Aorta (tissue), 5 donors: ENCODE data around the gene FGR. TPM values are rescaled to one million over a fixed set of nuclear protein-coding genes. Genes with fewer than 3 reads are reported as not detected.
"Not testable (repeated sequence)": the region's sequence is repeated elsewhere in the genome, so short reads cannot be mapped to it uniquely, and the experiment has no call there.

Experiments
- ATAC-seq: fragments of 200-7000 bp; cut with Tn5 transposase; one replicate; pipeline ENCODE4 v1.9.1; 2022; ENCODE audit warnings: moderate library complexity; ENCODE audit not compliant: low FRiP score
- DNase-seq, 2 donors: peaks; one replicate each; pipeline ENCODE4 v3.0.0-alpha.2; 2020
- H3K27ac ChIP-seq, 2 donors: one replicate each; pipeline ENCODE4 v1.5.1; 2013; ENCODE audit warnings: low read length in 2 of 2, mild to moderate bottlenecking in 2 of 2, moderate library complexity in 2 of 2, control low read depth in 1 of 2, inconsistent platforms in 1 of 2, low read depth in 1 of 2
- H3K27me3 ChIP-seq, 2 donors: one replicate each; pipeline ENCODE4 v1.6.1; 2013; ENCODE audit warnings: control low read depth in 1 of 2, low read length in 1 of 2, mild to moderate bottlenecking in 1 of 2, moderate library complexity in 1 of 2; ENCODE audit not compliant: insufficient read depth in 2 of 2, control insufficient read depth in 1 of 2
- H3K36me3 ChIP-seq, 2 donors: one replicate each; pipeline ENCODE4 v1.6.1; 2013; ENCODE audit warnings: control low read depth in 1 of 2, low read length in 1 of 2, mild to moderate bottlenecking in 1 of 2; ENCODE audit not compliant: insufficient read depth in 2 of 2, control insufficient read depth in 1 of 2
- H3K4me1 ChIP-seq, 2 donors: one replicate each; pipeline ENCODE4 v1.6.1; 2013; ENCODE audit warnings: low read length in 2 of 2, control low read depth in 1 of 2, mild to moderate bottlenecking in 1 of 2, moderate library complexity in 1 of 2; ENCODE audit not compliant: insufficient read depth in 2 of 2, control insufficient read depth in 1 of 2
- H3K4me3 ChIP-seq, 2 donors: one replicate each; pipeline ENCODE4 v1.5.1; 2013; ENCODE audit warnings: low read length in 2 of 2, control low read depth in 1 of 2, mild to moderate bottlenecking in 1 of 2
- H3K9me3 ChIP-seq: one replicate; pipeline ENCODE4 v1.6.1; 2013; ENCODE audit warnings: mild to moderate bottlenecking, low read length; ENCODE audit not compliant: control insufficient read depth
- WGBS, 2 donors: extraction: QIAGEN DNeasy Blood & Tissue Kit; methylation state at CpG; one replicate each; pipeline ENCODE4 v1.1.7; 2013; 5-methylcytosine and 5-hydroxymethylcytosine counted together
- intact Hi-C, 2 donors: fragments of 100-400 bp; cut with DNase I; formaldehyde crosslinking; loops; one replicate each; pipeline versions ENCODE4 v1.14.2 to v1.15.0; 2022
- polyA plus RNA-seq, 2 donors: library from polyadenylated mRNA; stranded (reverse); fragments of 200-250 nt; gene quantifications; one replicate each; pipeline ENCODE4 v1.2.3, GENCODE V29; 2013
- total RNA-seq, 2 donors: library from RNA; stranded (reverse); fragmentation: NEBNext Ultra II Directional; extraction: Animal tissue kit (Norgen Biotek cat#: 25700); gene quantifications; one replicate each; pipeline ENCODE4 v1.2.1, GENCODE V29; 2021
- donor health status: healthy with polysubstance abuse.
- donor health status: Bipolar disorder and iron deficiency.
- donor health status: DM: no; HTN: no; CAD: no.
- donor health status: DM: no; HTN: no; CAD: no.
- donor health status: DM: yes; HTN: yes; CAD: no.

The FGR gene
- total and polyA plus RNA-seq, 4 donors = 2.8 to 21.7 (median 12.1) TPM

DNA sequence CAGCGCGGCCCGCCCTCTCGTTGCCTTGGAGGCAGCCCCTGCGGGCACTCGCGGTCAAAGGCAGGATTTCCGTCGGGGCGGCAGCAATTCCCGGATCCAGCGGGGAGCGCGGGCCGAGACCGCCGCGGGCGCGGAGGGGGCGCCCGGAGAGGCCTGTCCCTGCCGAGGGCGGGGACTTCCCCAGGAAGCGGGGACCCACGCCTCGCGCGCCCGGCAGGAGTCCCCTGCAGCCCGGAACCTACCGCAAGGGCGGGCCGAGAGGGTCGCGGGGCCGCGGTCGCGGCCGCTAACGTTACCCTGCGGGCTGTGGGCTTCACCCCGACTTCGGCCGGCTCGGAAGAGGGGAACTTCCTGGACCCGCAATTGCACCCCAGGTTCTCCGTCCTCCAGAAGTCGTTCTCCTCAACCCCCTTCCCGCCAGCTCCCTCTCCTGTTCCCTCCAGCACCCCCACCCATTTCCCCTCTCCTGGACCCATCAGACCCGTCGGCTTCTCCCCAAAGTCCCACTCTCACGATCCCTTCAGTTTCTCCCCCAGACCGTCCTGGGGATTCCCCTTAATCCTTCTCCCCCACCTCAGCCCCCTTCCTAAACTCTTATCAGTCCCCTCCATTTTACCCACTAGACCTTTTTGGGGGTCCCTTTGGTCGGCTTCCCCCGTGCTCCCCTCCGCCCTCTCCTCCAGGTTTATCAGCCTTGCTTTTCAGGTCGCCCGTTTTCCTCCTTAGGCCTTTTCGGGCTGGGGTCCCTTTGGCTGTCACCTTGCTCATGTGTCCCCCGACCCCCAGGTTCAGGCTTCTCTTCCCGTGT lies 604 bp downstream of the FGR start:
- no peak overlapping the region for H3K27ac ChIP-seq
- H3K4me1 ChIP-seq = no peaks in the 10 kb centered on the region
- H3K4me3 ChIP-seq = peak overlapping the region; percentile 1 to 18
- intact Hi-C loops = no loop called here
- ATAC-seq = peak; percentile 74
- H3K36me3 ChIP-seq = no peaks in the 10 kb centered on the region
- DNase-seq = peak in 1 of 2 donors; percentile 83
- H3K27me3 ChIP-seq = no peaks in the 10 kb centered on the region
- H3K9me3 ChIP-seq = no peaks in the 10 kb centered on the region
- 5 to 8% methylated on average over 34 to 63 of the region's 63 CpGs for WGBS, 2 donors

DNA sequence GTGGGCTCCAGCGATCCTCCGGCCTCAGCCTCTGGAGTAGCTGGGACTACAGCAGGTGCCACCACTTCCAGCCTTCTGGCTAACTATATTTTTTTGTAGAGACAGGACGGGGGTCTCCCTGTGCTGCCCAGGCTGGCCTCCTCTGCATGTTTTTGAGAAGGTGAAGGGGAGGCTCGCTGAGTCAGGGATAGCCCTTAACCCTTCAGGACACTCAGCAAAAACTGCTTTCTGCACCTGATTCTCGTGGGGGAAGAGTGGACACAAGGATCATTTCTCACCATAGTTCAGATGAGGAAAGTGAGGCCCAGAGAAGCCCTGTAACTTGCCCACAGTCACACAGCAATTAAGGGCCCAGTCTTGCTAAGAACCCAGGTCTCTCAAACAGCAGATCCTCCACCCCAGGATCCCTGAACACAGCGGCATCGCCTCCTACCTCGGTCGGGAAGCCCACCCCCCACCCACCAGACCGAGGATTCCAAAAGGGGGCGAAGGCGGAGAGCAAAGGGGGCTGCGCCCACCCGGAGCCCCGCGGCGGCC lies 1.3 kb downstream of the FGR start:
- Histone ChIP-seq H3K4me1 (no peaks in the 10 kb centered on the region), H3K27me3 (no peaks in the 10 kb centered on the region), H3K9me3 (no peaks in the 10 kb centered on the region), H3K36me3 (no peaks in the 10 kb centered on the region), H3K27ac (no peak overlapping the region), H3K4me3 (peak overlapping the region in 1 of 2 donors; percentile 1)
- DNase-seq (no peak), ATAC-seq (no peak)
- WGBS, 2 donors = 32 to 33% methylated on average over 17 of the region's 17 CpGs
- intact Hi-C loops = no loop called here

DNA sequence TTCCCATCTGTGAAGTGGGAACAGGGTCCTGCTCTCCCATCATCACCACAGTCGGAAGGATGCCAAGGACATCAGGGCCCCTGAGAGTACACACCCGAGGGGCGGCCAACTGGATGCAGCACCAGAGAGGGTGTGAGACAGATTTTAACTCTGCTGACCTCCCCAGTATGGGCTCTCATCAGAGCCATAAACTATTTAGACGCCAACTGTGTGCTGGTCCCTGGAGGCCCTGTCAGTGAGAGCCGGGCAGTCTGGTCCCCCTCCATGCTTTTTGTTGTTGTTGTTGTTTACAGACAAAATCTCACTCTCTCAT lies 1.7 kb downstream of the FGR start:
- 93% methylated on average over 5 of the region's 5 CpGs for WGBS, 2 donors
- Histone ChIP-seq H3K4me3 (no peak overlapping the region), H3K4me1 (no peaks in the 10 kb centered on the region), H3K9me3 (no peaks in the 10 kb centered on the region), H3K27ac (no peak overlapping the region), H3K36me3 (no peaks in the 10 kb centered on the region), H3K27me3 (no peaks in the 10 kb centered on the region)
- no peak for ATAC-seq
- intact Hi-C loops = no loop called here
- DNase-seq = no peak

GRCh38 chr1:27632387-27633297 lies 2.3 kb downstream of the FGR start:
- Histone ChIP-seq H3K9me3 (no peaks in the 10 kb centered on the region), H3K4me1 (no peaks in the 10 kb centered on the region), H3K36me3 (no peaks in the 10 kb centered on the region), H3K27ac (no peak overlapping the region), H3K4me3 (no peak overlapping the region), H3K27me3 (no peaks in the 10 kb centered on the region)
- DNase-seq (no peak), ATAC-seq (no peak)
- WGBS, 2 donors = 90% methylated on average over 14 of the region's 14 CpGs
- intact Hi-C loops = no loop called here

DNA sequence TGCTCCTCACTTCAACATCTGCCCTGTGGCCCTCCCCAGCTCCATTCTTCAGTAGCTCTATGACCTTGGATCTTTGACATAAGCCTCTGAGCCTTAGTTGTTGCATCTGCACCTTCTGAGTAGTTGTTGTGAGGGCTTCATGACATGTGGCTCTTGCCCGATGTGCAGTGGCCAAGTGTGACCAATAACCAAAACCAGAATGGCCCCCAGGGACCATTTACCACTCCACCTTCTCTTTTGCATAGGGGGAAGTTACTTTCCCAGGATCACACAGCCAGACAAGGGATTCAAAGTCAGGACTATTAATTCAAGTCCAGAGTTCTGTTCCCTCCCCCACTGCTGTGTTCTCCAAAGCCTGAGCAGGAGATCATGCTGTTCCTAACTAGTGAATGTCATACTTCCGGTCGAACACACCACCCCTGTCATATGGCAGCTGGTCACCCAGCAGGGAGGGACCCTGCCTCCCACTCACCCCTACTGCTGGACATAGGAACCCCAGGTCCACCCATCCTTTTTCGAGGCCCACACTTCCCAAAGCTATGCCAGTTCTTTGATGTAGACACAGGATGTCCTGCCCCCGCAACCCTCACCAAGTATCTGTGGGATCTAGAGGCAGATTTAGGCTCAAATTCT lies 4.0 kb downstream of the FGR start:
- intact Hi-C loops = no loop called here
- ATAC-seq = peak; percentile 17
- no peak for DNase-seq
- Histone ChIP-seq H3K4me3 (no peak overlapping the region), H3K9me3 (no peaks in the 10 kb centered on the region), H3K4me1 (no peaks in the 10 kb centered on the region), H3K27ac (no peak overlapping the region), H3K27me3 (no peaks in the 10 kb centered on the region), H3K36me3 (no peaks in the 10 kb centered on the region)
- 76 to 81% methylated on average over 5 of the region's 5 CpGs for whole genome bisulfite sequencing, 2 donors

GRCh38 chr1:27628712-27629111 lies 6.3 kb downstream of the FGR start:
- H3K4me3 ChIP-seq = no peak overlapping the region
- ATAC-seq = no peak
- H3K36me3 ChIP-seq = no peaks in the 10 kb centered on the region
- no peaks in the 10 kb centered on the region for H3K4me1 ChIP-seq
- DNase-seq = no peak
- intact Hi-C loops = no loop called here
- H3K27me3 ChIP-seq = no peaks in the 10 kb centered on the region
- WGBS, 2 donors = 51 to 59% methylated on average over 3 of the region's 3 CpGs
- no peak overlapping the region for H3K27ac ChIP-seq
- H3K9me3 ChIP-seq = no peaks in the 10 kb centered on the region

DNA sequence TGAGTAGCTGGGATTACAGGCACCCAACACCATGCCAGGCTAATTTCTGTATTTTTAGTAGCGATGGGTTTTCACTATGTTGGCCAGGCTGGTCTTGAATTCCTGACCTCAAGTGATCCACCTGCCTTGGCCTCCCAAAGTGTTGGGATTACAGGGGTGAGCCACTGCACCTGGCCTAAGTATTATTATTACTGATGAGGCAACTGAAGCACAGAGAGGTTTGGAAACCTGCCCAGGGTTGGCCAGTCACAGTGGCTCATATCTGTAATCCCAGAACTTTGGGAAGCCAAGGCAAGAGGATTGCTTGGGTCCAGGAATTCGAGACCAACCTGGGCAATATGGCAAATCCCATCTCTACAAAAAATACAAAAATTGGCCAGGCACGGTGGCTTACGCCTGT lies 7.3 kb downstream of the FGR start:
- DNase-seq, intact Hi-C loops, ATAC-seq, H3K9me3 ChIP-seq, H3K27ac ChIP-seq, H3K4me1 ChIP-seq, H3K36me3 ChIP-seq, H3K4me3 ChIP-seq, H3K27me3 ChIP-seq: not testable (repeated sequence)
- WGBS, 2 donors = 82 to 88% methylated on average over 4 of the region's 4 CpGs

DNA sequence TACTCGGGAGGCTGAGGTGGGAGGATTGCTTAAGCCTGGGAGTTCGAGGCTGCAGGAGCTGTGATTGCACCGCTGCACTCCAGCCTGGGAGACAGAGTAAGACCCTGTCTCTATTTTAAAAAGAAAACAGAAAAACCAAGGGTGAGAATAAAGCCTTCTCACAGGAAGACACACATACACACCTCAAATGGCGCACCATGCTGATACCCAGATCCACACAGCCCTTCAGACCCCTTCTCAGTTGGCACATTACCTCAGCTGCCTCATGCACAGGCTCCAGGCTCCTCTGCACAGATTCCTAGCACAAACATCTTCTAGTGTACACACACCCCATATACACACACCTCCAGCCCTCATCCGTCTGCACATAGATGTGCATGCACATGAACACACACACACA lies 7.9 kb downstream of the FGR start:
- DNase-seq = no peak
- intact Hi-C loops = no loop called here
- 95 to 97% methylated on average over 5 of the region's 5 CpGs for WGBS, 2 donors
- H3K9me3 ChIP-seq = no peaks in the 10 kb centered on the region
- ATAC-seq = no peak
- no peaks in the 10 kb centered on the region for H3K36me3 ChIP-seq
- H3K27ac ChIP-seq = no peak overlapping the region
- H3K27me3 ChIP-seq = no peaks in the 10 kb centered on the region
- H3K4me3 ChIP-seq = no peak overlapping the region
- no peaks in the 10 kb centered on the region for H3K4me1 ChIP-seq
